Mesodermal cell (in vitro differentiated cells): ENCODE measurements around the gene FXYD6.
A peak's percentile ranks its signal among the peaks of the same experiment; 100 is the strongest.

Source experiments
- H3K27ac ChIP-seq: 2 replicates; pipeline ENCODE4 v1.7.0; 2013; ENCODE audit warnings: mild to moderate bottlenecking, low read depth, low read length, moderate library complexity; ENCODE audit not compliant: severe bottlenecking
- H3K36me3 ChIP-seq: 2 replicates; pipeline ENCODE4 v1.7.1; 2013; ENCODE audit warnings: mild to moderate bottlenecking, low read length, moderate library complexity; ENCODE audit not compliant: control insufficient read depth, insufficient read depth
- H3K4me1 ChIP-seq: one replicate; pipeline ENCODE4 v1.7.1; 2013; ENCODE audit warnings: mild to moderate bottlenecking, low read length; ENCODE audit not compliant: insufficient read depth, control insufficient read depth, poor library complexity, severe bottlenecking
- H3K4me3 ChIP-seq: 2 replicates; pipeline ENCODE4 v1.7.0; 2013; ENCODE audit warnings: low read length, control low read depth, mild to moderate bottlenecking; ENCODE audit not compliant: insufficient read depth, poor library complexity, severe bottlenecking; ENCODE audit errors: extremely low read depth
- H3K9me3 ChIP-seq: 2 replicates; pipeline ENCODE4 v1.7.1; 2013; ENCODE audit warnings: mild to moderate bottlenecking, low read length, moderate library complexity; ENCODE audit not compliant: control insufficient read depth
- WGBS, 2 experiments: methylation state at CpG; one replicate each; pipeline ENCODE4 v1.1.5; 2013; ENCODE audit warnings: missing lambda C conversion rate in 2 of 2; ENCODE audit not compliant: insufficient coverage in 2 of 2; 5-methylcytosine and 5-hydroxymethylcytosine counted together

The FXYD6 gene

DNA sequence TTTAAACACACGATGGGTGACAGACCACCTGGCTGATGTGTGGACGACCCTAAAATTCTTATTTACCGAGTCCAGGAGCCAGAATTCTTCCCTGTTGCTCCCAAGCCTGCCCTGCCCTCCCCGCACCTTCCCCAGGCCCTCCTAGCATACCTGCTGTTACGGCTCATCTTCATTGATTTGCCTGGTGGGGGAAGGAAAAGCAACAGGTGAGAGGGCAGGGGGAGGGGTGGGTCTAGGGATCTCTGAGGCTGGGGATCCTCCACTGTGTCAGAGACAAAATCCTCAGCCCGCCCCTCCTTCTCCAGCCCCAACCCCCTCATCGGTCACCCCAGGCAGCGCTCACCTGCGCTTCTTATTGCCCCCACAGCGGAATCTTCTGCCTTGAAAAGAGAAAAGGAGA lies 55.9 kb downstream of the FXYD6 start:
- Histone ChIP-seq H3K4me3 (no peak overlapping the region), H3K4me1 (peaks cover 27% of the 10 kb centered on the region), H3K36me3 (no peaks in the 10 kb centered on the region), H3K27ac (no peak overlapping the region), H3K9me3 (no peaks in the 10 kb centered on the region)
- WGBS, 2 experiments, result 81 to 85% methylated on average over 3 to 6 of the region's 10 CpGs

DNA sequence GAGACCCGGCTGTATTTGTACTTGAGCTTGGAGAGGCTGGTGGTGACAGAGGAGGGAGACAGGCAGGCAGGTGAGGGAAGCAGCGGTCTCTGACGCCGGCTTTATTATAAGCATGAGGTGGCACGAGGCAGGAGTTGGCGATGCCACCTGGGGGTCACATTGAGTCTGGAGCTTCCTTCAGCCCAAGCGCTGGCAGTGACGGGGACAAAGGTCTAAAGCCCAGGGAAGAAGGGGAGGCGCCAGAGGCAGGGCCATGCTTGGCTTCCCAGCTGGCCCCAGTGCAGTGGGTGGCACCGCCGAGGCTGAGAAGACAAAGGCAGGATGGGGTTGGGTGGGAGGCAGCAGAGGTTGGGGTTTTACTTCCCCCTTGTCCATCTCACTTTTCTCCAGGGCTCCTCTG lies 56.4 kb downstream of the FXYD6 start:
- 94% methylated on average over 9 to 11 of the region's 11 CpGs for WGBS, 2 experiments
- no peak overlapping the region for H3K27ac ChIP-seq

DNA sequence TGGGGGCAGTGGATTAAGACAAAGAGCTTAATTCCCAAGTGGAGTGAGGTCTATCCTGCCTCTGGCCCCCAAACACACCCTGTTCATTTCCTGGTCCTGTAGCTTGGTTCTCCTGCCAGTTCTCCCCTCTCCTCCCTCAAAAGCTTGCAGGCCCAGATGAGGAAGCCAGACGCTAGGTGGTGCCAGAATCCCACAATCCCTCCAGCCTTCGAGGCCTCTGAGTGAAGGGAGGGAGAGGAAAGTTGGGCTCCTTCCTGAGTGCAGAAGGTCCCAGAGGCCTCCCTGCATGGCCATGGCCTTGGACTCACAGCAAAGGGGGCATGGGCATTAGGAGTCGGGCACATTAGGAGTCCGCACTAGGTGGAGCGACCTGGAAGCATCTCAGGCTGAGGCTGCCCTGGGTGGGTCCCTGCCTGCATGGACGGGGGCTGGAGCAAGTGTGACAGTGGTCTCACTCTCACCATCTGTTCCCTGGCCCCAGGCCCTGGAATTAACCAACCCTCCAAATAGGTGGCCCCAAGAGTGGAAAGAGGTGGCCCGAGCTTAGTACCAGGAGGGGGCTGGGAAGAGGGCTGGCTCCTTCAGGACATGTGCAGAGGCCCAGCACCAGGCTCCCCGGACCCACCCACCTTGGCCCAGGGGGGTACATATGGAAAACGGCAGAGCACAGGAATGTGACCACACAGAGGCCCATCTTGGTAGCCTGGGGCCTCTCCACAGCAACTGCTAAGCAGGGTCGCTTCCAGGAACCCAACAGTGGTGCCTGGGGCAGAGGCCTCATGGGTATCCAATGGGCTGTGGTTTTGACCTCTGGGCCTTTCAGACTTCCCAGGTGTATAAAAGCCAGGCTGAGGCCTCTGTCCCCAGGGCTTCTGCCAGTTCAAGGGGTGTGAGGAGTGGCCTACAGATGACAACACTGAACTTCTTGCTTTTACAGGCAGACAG lies 57.1 kb downstream of the FXYD6 start:
- WGBS, 2 experiments, result 64 to 68% methylated on average over 8 to 10 of the region's 10 CpGs
- H3K4me1 ChIP-seq, result peaks cover 20% of the 10 kb centered on the region

More for the DNA sequence above, 56.4 kb downstream of the FXYD6 start:
- no peaks in the 10 kb centered on the region for H3K36me3 ChIP-seq
- peaks cover 27% of the 10 kb centered on the region for H3K4me1 ChIP-seq
- no peaks in the 10 kb centered on the region for H3K9me3 ChIP-seq
- no peak overlapping the region for H3K4me3 ChIP-seq

DNA sequence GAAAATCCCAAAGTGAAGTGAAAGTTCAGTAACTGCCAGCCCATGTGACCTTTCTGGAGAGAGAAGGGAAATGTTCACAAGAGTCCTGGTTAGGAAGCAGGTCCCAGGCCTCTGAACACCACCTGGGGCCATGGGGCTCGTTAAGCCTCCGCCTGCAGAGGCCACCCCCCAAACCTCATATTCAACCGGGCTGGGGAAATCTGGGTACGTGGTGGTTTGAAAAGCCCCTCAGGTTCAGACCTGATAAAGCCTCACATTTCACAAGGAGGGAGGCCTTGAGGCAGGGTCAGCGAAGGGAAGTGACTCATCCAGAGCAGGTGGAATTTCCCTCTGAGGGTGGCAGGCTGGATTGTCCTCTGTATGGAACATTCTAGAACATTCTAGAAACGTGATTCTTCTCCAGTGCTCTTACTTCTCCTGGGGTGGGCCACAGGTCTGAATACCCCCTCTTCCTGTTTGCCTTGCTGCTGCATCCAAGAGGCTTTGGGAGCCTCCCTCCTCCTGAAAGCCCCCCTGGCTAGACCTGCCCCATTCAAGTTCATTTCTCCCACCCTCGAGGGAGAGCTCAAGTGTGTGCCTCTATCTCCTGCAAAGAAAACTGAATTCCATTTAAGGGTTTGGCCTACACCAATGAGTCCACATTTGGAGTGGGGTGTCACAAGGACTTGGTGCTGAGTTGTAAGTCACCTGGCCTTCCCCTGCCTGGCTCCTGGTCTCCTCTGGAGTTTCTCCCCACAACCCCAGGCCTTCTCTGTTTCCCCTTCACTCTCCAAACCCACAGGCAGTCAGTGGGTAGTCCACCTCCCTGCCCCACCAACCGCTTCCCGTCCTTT lies 58.2 kb downstream of the FXYD6 start:
- Histone ChIP-seq H3K9me3 (no peaks in the 10 kb centered on the region), H3K4me1 (peaks cover 18% of the 10 kb centered on the region), H3K36me3 (no peaks in the 10 kb centered on the region), H3K4me3 (no peak overlapping the region), H3K27ac (no peak overlapping the region)
- 67 to 87% methylated on average over 5 to 7 of the region's 9 CpGs for WGBS, 2 experiments

More for the DNA sequence above, 57.1 kb downstream of the FXYD6 start:
- Histone ChIP-seq H3K9me3 (no peaks in the 10 kb centered on the region), H3K4me3 (no peak overlapping the region), H3K27ac (no peak overlapping the region), H3K36me3 (no peaks in the 10 kb centered on the region)

DNA sequence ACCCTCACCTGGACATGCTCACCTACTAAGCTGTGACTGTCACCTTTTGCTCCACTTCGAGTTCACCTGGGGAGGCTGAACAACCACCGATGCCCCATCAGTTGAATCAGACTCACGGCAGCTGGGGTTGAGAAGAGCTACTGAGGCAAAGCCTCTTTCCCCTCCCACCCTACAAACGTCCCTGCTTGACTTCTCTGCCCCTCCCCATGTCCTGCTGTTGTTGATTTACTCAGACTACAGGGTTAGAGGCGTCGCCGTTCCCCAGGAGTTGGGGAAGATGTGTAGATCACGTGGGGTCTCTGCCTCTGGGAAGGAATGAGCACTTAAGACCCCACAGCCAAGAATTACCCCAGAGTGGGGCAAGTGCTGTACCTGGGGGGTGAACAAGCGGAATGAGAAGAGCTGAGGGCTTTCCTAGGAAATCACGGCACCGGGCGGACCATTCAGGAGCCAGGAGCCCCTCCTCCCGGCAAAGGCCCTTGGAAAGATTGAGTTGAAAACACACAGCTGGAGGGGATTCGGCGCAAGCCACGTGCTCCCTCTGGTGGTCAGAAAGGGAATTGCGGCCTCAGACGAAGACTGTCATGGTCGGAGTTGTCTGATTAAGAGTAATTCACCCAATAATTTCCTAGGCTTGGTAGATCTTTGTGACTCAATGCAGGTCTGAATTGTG lies 59.0 kb downstream of the FXYD6 start:
- H3K9me3 ChIP-seq, result no peaks in the 10 kb centered on the region
- H3K4me3 ChIP-seq, result no peak overlapping the region
- peak overlapping the region; percentile 65 for H3K27ac ChIP-seq
- peaks cover 18% of the 10 kb centered on the region for H3K4me1 ChIP-seq
- H3K36me3 ChIP-seq, result no peaks in the 10 kb centered on the region
- 16 to 18% methylated on average over 11 to 14 of the region's 19 CpGs for WGBS, 2 experiments

DNA sequence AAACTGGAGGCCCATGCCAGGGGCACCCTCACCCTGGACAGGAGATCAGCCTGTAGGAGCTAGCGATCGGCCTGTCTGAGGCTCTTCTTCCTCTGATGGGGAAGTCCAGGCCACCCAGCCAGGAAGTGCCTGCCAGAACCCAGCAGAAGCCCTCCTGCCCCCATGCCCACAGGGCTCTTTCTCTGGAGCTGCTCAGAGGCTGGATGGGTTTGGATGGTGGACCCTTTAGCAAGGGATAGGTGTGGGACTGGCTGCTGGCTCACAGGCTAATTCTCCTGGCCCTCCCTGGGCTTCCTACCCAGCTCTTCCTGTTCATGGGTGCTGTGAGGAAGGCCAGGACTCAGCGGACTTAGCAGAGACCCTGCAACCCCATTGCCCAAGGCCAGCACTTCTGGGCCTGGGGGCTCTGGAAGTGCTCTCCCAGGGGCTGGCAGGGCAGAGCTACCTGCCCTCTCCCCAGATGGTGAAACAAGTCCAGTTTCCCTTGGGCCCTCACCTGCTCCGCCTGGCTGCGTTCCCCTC lies 59.6 kb downstream of the FXYD6 start:
- Histone ChIP-seq H3K36me3 (no peaks in the 10 kb centered on the region), H3K9me3 (no peaks in the 10 kb centered on the region), H3K27ac (peak overlapping the region; percentile 65), H3K4me1 (peaks cover 18% of the 10 kb centered on the region), H3K4me3 (no peak overlapping the region)
- WGBS, 2 experiments, result 72 to 92% methylated on average over 5 of the region's 5 CpGs

DNA sequence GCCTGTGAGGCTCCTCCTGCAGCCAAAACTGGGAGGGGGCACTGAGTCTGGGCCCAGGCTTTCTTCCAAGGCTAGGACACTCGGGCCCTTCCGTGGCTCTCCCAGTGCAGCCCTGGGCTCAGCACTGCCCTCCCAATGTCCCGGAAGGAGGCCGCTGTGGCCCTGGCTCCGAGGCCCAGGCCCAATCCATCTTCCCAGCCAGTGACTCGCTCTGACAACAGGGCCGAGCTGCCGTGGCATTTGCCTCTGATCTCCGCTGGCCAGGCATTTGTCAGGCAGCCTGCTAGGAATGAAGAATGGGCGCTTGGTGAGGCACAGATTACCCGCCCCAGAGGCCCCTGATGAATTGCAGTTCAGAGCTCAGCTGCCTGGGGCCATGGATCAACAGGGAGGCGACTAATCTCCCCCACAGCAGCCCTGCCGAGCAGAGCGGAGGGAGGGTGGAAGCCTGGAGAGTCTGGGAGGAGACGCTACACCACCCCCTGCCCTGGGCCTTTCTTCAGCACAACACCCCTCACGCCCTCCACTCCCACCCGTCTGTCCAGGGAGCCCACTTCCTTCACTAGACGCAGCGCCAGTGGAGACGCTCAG lies 60.2 kb downstream of the FXYD6 start:
- Histone ChIP-seq H3K9me3 (no peaks in the 10 kb centered on the region), H3K4me1 (peaks cover 18% of the 10 kb centered on the region), H3K4me3 (no peak overlapping the region), H3K27ac (peak overlapping the region; percentile 65), H3K36me3 (no peaks in the 10 kb centered on the region)
- 16 to 23% methylated on average over 10 to 13 of the region's 20 CpGs for WGBS, 2 experiments

DNA sequence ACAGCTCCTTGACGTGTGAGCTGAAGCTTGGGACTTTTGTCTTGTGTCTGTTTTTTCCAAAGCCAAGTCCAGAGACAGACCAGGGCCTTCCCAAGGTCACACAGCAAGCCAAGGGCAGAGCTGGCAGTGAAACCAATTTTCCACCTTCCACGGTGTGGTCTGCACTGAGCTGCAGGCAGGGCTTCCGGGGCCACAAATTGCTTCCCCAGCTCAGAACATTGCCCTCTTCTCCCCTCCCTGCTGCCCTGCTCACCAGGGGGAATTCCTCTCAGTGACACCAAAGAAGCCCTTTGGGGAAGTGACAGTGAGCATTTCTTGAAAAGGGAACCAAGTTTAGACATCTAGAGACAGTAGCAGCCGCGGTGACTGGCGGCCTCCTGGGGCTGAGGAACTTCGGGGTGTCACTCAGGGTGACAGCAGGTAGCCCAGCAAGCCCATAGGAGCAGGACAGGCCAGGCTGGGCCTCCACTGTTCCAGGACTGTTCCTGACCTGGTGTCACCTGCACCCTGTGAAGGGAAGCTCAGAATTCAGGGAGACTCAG lies 61.1 kb downstream of the FXYD6 start:
- H3K4me3 ChIP-seq, result no peak overlapping the region
- 64 to 69% methylated on average over 5 to 6 of the region's 7 CpGs for WGBS, 2 experiments
- no peaks in the 10 kb centered on the region for H3K36me3 ChIP-seq
- H3K27ac ChIP-seq, result peak overlapping the region; percentile 65
- H3K9me3 ChIP-seq, result no peaks in the 10 kb centered on the region
- peaks cover 18% of the 10 kb centered on the region for H3K4me1 ChIP-seq

DNA sequence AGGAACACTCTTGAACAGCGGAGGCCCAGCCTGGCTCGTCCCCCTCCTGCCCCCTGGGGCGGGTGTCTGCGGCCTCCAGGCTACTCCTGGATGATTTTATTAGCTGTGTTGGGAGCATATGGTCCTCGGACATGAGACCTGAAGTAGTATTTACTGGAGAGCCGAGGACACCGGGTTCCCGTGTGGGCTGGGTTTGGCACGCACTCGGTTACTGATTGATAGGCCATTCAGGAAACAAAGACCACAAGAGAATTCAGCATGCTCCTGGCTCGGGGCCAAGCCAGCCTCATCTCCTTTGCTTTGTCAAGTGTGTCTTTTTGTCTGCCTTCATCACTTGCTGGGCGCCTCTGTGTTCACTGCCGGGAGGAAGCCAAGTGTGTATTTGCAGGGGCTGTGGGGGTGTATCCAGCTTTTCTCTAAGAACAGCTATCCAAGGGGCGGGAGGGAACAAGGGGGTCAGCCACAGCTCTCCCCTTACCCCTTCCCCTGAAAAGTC lies 61.6 kb downstream of the FXYD6 start:
- Histone ChIP-seq H3K36me3 (no peaks in the 10 kb centered on the region), H3K27ac (peak overlapping the region; percentile 10), H3K9me3 (no peaks in the 10 kb centered on the region), H3K4me1 (peaks cover 18% of the 10 kb centered on the region), H3K4me3 (no peak overlapping the region)
- 56 to 62% methylated on average over 11 to 12 of the region's 14 CpGs for WGBS, 2 experiments
